Prostate gland (tissue), 2 donors: ENCODE measurements around the gene ACTR2.
"Not testable (repeated sequence)": the region's sequence is repeated elsewhere in the genome, so short reads cannot be mapped to it uniquely, and the experiment has no call there.

Source experiments
- POLR2A ChIP-seq: fragments of 450-650 bp; IDR thresholded peaks from one replicate; pipeline ENCODE4 v1.6.1; 2016; ENCODE audit warnings: antibody characterized with exemption, mild to moderate bottlenecking
- POLR2AphosphoS5 ChIP-seq: sonication (generic); formaldehyde crosslinking; IDR thresholded peaks from one replicate; pipeline ENCODE4 v1.6.1; 2017; ENCODE audit warnings: antibody characterized with exemption
- TF ChIP-seq, protein P1 (sequence below), 4 experiments: fragments of 200-600 bp in 2 of 4; fragments of 450-650 bp in 2 of 4; sonication (generic) in 2 of 4; IDR thresholded peaks; 1 replicate in 3 of 4; 2 replicates in 1 of 4; pipeline ENCODE4 v1.5.1; 2016 to 2019; ENCODE audit warnings: antibody characterized with exemption in 4 of 4, mild to moderate bottlenecking in 2 of 4, moderate library complexity in 2 of 4

DNA sequence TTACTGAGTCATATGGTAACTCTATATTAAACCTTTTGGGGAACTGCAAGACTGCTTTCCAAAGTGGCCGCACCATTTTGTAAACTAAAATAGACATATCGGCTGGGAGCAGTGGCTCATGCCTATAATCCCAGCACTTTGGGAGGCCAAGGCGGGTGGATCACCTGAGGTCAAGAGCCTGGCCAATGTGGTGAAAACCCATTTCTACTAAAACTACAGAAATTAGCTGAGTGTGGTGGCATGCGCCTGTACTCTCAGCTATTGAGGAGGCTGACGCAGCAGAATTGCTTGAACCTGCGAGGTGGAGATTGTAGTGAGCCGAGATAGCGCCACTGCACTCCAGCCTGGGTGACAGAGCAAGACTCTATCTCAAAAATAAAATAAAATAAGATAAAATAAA lies 6.4 kb upstream of the ACTR2 start:
- TF ChIP-seq POLR2AphosphoS5, POLR2A: not testable (repeated sequence)
- TF ChIP-seq, protein P1, sequence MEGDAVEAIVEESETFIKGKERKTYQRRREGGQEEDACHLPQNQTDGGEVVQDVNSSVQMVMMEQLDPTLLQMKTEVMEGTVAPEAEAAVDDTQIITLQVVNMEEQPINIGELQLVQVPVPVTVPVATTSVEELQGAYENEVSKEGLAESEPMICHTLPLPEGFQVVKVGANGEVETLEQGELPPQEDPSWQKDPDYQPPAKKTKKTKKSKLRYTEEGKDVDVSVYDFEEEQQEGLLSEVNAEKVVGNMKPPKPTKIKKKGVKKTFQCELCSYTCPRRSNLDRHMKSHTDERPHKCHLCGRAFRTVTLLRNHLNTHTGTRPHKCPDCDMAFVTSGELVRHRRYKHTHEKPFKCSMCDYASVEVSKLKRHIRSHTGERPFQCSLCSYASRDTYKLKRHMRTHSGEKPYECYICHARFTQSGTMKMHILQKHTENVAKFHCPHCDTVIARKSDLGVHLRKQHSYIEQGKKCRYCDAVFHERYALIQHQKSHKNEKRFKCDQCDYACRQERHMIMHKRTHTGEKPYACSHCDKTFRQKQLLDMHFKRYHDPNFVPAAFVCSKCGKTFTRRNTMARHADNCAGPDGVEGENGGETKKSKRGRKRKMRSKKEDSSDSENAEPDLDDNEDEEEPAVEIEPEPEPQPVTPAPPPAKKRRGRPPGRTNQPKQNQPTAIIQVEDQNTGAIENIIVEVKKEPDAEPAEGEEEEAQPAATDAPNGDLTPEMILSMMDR (IDR thresholded peaks at IDR 0.05) = not testable (repeated sequence)
